Measurements from ENCODE around the gene RALGPS1. TPM values are rescaled to one million over a fixed set of nuclear protein-coding genes. Genes with fewer than 3 reads are reported as not detected.

The RALGPS1 gene
- total and polyA plus RNA-seq, 2 donors (not counting 1 experiment from before 2014, with no cell fraction given) = 19.7 to 39.9 TPM

DNA sequence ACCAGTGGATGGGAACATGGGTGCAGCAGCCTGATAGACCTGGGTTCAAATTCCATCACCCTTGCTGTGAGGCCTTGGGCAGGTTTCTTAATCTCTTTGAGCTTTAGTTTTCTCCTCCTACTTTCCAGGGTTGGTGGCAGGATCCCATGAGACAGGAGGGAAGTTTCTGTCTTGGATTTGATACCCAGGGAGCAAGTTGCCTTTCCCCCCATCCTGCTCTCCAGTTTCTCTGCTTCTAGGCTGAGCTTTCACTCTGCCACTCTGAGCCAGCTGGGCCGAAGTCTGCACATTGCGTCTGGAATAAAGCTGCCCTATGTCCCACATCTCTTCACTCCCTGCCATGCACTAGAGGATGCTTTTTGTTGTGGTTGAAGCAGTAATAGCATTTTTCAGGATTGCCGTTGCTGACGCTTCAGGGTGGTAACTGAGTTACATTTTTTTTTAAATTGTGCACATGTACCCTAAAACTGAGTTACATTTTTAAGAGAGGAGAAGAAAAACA is 248.3 kb downstream of the RALGPS1 start:
- no peaks in the 10 kb centered on the region for H3K9me3 Mint-ChIP-seq (ENCODE audit: insufficient read depth)
- Histone ChIP-seq H3K4me3 (ENCODE audit: control extremely low read depth in 1 of 5, extremely low read depth in 1 of 5, insufficient read depth in 1 of 5, low read depth in 2 of 5, low read length in 4 of 5) (no peak overlapping the region), H3K36me3 (replicated peaks in 1 of 2; ENCODE audit: control extremely low read depth in 1 of 2, control insufficient read depth in 1 of 2, extremely low read depth in 1 of 2, insufficient read depth in 2 of 2, low read length in 1 of 2) (no peaks in the 10 kb centered on the region), H3K27ac (ENCODE audit: low read length in 2 of 2) (no peak overlapping the region), H2AFZ (ENCODE audit: insufficient read depth, low read depth, low read length, poor library complexity, severe bottlenecking) (no peak overlapping the region), H3K79me2 (ENCODE audit: control insufficient read depth, insufficient read depth, low read length) (no peaks in the 10 kb centered on the region), H3K4me1 (ENCODE audit: control insufficient read depth in 2 of 2, insufficient read depth in 2 of 2, low read length in 2 of 2) (peaks cover 23 to 26% of the 10 kb centered on the region in 2 donors), H3K9me3 (ENCODE audit: control extremely low read depth in 1 of 3, control insufficient read depth in 2 of 3, insufficient read depth in 1 of 3, low read length in 2 of 3) (peaks cover 0 to 11% (median 3%) of the 10 kb centered on the region in 3 donors), H4K20me1 (ENCODE audit: control insufficient read depth, insufficient read depth, low read length, poor library complexity, severe bottlenecking) (no peaks in the 10 kb centered on the region), H3K4me2 (replicated peaks; ENCODE audit: low read depth, low read length, poor library complexity, severe bottlenecking) (no peak overlapping the region), H3K9ac (ENCODE audit: low read length) (no peak overlapping the region), H3K27me3 (replicated peaks in 1 of 4; ENCODE audit: control extremely low read depth in 1 of 4, control insufficient read depth in 3 of 4, insufficient read depth in 4 of 4, low read length in 3 of 4) (no peaks in the 10 kb centered on the region)
- DNase-seq (no peak), ATAC-seq (ENCODE audit: low read depth) (no peak)
- H3K27me3 Mint-ChIP-seq = no peaks in the 10 kb centered on the region
- 100% methylated on average over 1 of the region's 4 CpGs for WGBS (ENCODE audit: insufficient coverage)
- H3K4me1 Mint-ChIP-seq = peaks cover 44% of the 10 kb centered on the region
- TF ChIP-seq CTCF (IDR thresholded peaks at IDR 0.05) (no peak), EZH2 (IDR thresholded peaks at IDR 0.05; ENCODE audit: borderline replicate concordance, insufficient read depth, low read depth, low read length, poor library complexity, severe bottlenecking) (no peak)
- ChIA-PET POLR2A (no interaction called here), CTCF (interaction anchor here (1.5 kb wide), 1 partner anchor 52 kb away, joined by 3 read pairs; no protein-coding TSS in a partner anchor)
- H3K4me3 Mint-ChIP-seq = no peak overlapping the region
- intact Hi-C loops (cut with micrococcal nuclease) = no loop called here
- no peak overlapping the region for H3K27ac Mint-ChIP-seq

DNA sequence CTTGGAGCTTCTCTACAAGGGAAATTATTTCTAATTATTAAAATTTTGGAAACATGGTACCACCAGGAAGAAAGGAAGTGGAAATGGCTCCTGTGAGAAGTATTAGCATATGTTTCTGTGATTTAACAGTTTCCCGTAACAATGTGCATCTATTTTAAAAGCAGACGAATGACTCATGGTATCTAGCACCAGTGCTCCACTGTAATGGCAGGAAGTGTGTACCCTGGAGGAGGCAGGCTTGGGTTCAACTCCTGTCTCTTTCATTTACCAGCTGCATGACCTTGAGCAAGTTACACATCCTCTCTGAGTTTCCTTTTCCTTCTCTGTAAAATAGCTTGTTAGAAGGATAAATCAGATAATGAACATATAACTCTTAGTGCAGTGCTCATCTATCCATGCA is 248.8 kb downstream of the RALGPS1 start:
- H3K27ac Mint-ChIP-seq = no peak overlapping the region
- DNase-seq (no peak), ATAC-seq (ENCODE audit: low read depth) (no peak)
- ChIA-PET POLR2A (no interaction called here), CTCF (interaction anchor here (1.5 kb wide), 1 partner anchor 51 kb away, joined by 3 read pairs; no protein-coding TSS in a partner anchor)
- Histone ChIP-seq H3K4me3 (ENCODE audit: control extremely low read depth in 1 of 5, extremely low read depth in 1 of 5, insufficient read depth in 1 of 5, low read depth in 2 of 5, low read length in 4 of 5) (no peak overlapping the region), H3K9me3 (ENCODE audit: control extremely low read depth in 1 of 3, control insufficient read depth in 2 of 3, insufficient read depth in 1 of 3, low read length in 2 of 3) (peaks cover 0 to 11% (median 3%) of the 10 kb centered on the region in 3 donors), H3K36me3 (replicated peaks in 1 of 2; ENCODE audit: control extremely low read depth in 1 of 2, control insufficient read depth in 1 of 2, extremely low read depth in 1 of 2, insufficient read depth in 2 of 2, low read length in 1 of 2) (peaks cover 0 to under 1% of the 10 kb centered on the region in 2 experiments), H2AFZ (ENCODE audit: insufficient read depth, low read depth, low read length, poor library complexity, severe bottlenecking) (no peak overlapping the region), H3K27me3 (replicated peaks in 1 of 4; ENCODE audit: control extremely low read depth in 1 of 4, control insufficient read depth in 3 of 4, insufficient read depth in 4 of 4, low read length in 3 of 4) (no peaks in the 10 kb centered on the region), H3K9ac (ENCODE audit: low read length) (no peak overlapping the region), H3K4me1 (ENCODE audit: control insufficient read depth in 2 of 2, insufficient read depth in 2 of 2, low read length in 2 of 2) (peaks cover 24 to 31% of the 10 kb centered on the region in 2 donors), H3K4me2 (replicated peaks; ENCODE audit: low read depth, low read length, poor library complexity, severe bottlenecking) (no peak overlapping the region), H3K27ac (ENCODE audit: low read length in 2 of 2) (no peak overlapping the region), H4K20me1 (ENCODE audit: control insufficient read depth, insufficient read depth, low read length, poor library complexity, severe bottlenecking) (no peaks in the 10 kb centered on the region), H3K79me2 (ENCODE audit: control insufficient read depth, insufficient read depth, low read length) (no peaks in the 10 kb centered on the region)
- H3K4me1 Mint-ChIP-seq = peaks cover 48% of the 10 kb centered on the region
- intact Hi-C loops (cut with micrococcal nuclease) = no loop called here
- WGBS (ENCODE audit: insufficient coverage) = 73% methylated on average over 2 of the region's 2 CpGs
- H3K9me3 Mint-ChIP-seq (ENCODE audit: insufficient read depth) = no peaks in the 10 kb centered on the region
- H3K27me3 Mint-ChIP-seq = no peaks in the 10 kb centered on the region
- H3K4me3 Mint-ChIP-seq = no peak overlapping the region
- TF ChIP-seq EZH2 (IDR thresholded peaks at IDR 0.05; ENCODE audit: borderline replicate concordance, insufficient read depth, low read depth, low read length, poor library complexity, severe bottlenecking) = no peak
- TF ChIP-seq CTCF (IDR thresholded peaks at IDR 0.05) = no peak

Data from B cell (primary cell).